ENCODE data around the gene EBF3.

EBF3 gene

DNA sequence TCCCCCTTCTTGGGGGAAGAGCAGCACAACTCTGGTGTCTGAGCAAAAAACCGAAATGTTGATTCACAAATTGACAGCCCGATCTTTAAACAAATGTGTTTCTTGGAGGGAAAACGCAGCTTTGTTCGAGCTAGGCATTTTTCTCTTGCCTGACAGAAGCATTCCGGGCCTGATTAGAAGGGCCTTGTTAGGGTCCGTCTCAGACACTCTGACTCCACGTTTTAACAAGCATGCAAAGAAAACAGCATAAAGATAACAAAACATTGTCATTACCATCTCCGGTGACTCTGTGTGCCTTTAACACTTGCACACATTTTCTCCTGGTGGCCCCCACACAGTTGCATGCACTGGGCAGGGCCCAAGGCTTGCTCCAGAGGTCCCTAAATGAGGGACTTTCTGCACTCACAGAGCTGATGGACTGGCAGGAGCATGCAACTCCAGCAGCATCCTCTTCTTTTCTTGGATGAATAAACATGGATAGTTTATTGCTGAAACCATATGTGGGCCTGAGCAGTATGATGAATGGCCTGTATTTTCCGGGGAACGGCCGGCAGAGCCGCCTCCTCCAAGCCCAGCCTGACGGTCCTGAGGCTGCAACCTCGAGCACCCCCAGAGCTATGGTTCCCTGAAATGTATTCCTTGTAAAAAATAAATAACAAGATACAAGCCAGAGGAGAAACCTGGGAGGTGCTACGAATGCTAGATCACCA lies 50.9 kb downstream of the EBF3 start:
- Mint-ChIP-seq H3K4me3 (no peak overlapping the region), H3K27me3 (no peaks in the 10 kb centered on the region), H3K4me1 (no peaks in the 10 kb centered on the region), H3K9me3 (no peaks in the 10 kb centered on the region), H3K27ac (no peak overlapping the region), H3K36me3 (no peaks in the 10 kb centered on the region)
- CTCF ChIA-PET: no interaction called here
- DNase-seq: no peak

DNA sequence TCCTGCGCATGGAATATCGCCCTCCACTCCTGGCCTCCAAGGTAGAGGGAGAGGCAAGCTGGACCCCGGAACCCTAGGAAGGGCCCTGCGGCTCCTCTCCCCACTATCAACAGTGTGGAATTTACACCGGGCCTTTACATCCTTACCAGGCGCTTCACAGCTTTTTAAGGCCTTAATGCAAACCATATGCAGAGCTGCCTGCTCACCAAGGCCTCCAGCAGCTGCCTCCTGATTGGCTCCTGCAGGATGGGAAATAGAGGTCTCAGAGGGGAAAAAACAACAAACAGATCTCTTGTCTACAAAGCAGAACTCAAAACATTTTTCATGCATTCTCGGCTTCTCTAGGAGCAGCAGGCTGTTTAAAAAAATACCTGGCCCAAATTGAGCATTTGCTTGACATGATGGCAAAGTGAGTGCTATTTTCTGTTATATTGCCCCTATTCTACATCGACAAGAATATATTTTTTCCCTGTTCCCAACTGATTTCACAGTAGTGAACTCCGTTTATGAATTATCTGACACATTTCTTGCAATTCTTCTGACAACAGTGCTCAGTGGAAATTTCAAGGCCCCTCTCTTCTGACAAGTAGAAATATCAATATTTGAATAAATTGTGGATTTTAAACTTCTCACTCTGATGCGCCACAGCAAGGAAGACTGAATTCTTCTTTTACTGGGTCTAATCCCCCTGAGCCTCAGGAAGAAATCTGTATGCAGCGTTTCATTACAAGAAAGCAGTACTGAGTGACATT lies 51.7 kb downstream of the EBF3 start:
- H3K4me1 Mint-ChIP-seq: no peaks in the 10 kb centered on the region
- H3K4me3 Mint-ChIP-seq: no peak overlapping the region
- CTCF ChIA-PET: no interaction called here

DNA sequence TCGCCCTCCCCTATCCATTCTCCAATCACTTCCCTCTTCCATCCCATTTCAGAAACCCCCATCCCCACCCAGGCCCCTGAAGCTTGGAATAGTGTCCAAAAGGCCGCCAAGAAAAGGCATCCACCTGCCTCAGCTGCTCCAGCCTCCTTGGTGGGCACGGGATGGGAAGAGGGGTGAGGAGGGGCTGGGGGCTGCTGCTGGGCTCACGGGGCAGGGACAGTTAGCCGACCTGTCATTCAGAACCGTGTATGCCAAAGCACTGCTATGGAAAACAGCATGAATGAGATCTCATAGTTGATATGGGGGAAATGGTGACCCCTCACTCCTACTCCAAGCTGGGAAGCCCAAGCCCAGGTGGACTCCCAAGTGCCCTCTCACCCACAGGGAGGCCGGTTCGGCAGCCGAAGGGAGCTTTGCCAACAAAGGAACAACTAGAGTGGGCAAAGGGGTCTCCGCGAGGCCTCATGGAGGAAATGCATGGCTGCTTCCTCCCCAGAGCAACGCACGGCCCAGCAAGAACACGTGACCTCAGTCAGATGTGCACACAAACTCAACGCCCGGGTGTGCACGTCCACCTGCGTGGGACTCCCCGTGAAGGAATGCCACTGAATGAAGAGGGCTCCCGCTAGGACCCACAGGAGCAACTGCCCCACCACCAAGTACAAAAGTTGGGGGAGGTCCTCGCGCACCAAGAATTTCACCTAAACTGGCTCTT lies 52.5 kb downstream of the EBF3 start:
- no peak overlapping the region for H3K4me3 Mint-ChIP-seq
- CTCF ChIA-PET: no interaction called here
- no peak overlapping the region for H3K27ac Mint-ChIP-seq
- no peaks in the 10 kb centered on the region for H3K36me3 Mint-ChIP-seq
- no peaks in the 10 kb centered on the region for H3K27me3 Mint-ChIP-seq
- no peak for DNase-seq
- no peaks in the 10 kb centered on the region for H3K9me3 Mint-ChIP-seq
- H3K4me1 Mint-ChIP-seq: no peaks in the 10 kb centered on the region

More for the DNA sequence above, 51.7 kb downstream of the EBF3 start:
- no peak for DNase-seq
- no peaks in the 10 kb centered on the region for H3K9me3 Mint-ChIP-seq
- H3K27me3 Mint-ChIP-seq: no peaks in the 10 kb centered on the region
- no peaks in the 10 kb centered on the region for H3K36me3 Mint-ChIP-seq
- H3K27ac Mint-ChIP-seq: no peak overlapping the region

DNA sequence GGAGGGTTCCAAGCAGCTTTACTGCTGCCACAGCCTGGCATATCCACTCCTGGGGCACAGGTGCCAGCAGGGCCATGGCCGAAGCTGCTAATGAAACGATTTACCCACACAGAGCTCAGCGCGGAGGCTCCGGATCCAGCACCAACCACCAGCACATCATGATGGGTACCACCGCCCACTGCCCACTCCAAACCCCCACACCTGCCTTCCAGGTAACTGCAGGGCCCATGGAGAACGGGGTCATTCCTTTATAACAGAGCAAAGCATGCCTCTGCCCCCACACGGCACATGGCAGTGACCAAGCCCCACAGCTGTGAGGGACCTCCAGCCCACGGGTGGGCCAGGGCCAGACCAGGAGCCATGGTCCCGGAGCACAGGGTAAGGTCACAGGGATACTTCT lies 53.2 kb downstream of the EBF3 start:
- H3K27ac Mint-ChIP-seq: no peak overlapping the region
- no peaks in the 10 kb centered on the region for H3K36me3 Mint-ChIP-seq
- no peaks in the 10 kb centered on the region for H3K4me1 Mint-ChIP-seq
- no peak for DNase-seq
- no peaks in the 10 kb centered on the region for H3K27me3 Mint-ChIP-seq
- H3K9me3 Mint-ChIP-seq: no peaks in the 10 kb centered on the region
- no peak overlapping the region for H3K4me3 Mint-ChIP-seq
- CTCF ChIA-PET: no interaction called here

DNA sequence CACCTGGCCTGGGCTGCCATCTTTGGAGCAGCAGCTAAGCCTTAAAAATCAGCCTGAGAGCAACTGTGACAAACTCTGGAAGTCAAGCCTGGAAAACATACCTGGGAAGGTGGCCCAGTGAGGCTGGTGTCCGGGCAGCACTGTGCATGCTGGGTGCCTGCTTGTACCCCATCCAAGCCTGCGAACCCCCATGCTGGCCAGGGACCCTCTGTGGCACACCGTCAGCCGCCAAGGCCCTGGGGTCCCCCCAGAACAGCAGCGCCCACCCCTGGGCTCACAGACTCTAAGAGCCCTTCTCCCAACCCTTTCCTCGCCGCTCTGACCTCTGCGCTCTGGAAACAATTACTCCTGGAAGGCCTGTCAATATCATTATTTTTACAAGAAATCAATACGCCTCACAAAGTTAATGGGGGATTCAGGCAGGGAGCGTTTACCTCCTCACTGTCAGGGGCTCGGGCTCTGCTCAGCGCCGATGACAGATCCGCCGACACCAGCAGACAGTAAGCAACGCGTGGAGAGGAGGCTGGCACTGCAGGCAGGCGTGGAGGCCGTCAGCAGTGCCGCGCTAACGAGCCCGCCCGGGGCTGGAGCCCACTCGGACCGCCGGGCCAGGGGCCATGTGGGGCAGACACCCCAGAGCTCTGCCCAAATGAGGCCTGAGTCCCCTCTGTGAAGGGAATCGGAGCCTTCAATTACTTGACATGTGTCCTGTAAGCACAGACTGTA lies 54.4 kb downstream of the EBF3 start:
- CTCF ChIA-PET: no interaction called here
- no peaks in the 10 kb centered on the region for H3K4me1 Mint-ChIP-seq

GRCh38 chr10:129909080-129909479 lies 55.0 kb downstream of the EBF3 start:
- Mint-ChIP-seq H3K27me3 (no peaks in the 10 kb centered on the region), H3K4me1 (no peaks in the 10 kb centered on the region), H3K36me3 (no peaks in the 10 kb centered on the region), H3K4me3 (no peak overlapping the region), H3K9me3 (no peaks in the 10 kb centered on the region), H3K27ac (no peak overlapping the region)
- no peak for DNase-seq
- CTCF ChIA-PET: no interaction called here

More for the DNA sequence above, 54.4 kb downstream of the EBF3 start:
- H3K4me3 Mint-ChIP-seq: no peak overlapping the region
- H3K27me3 Mint-ChIP-seq: no peaks in the 10 kb centered on the region
- no peak for DNase-seq
- no peaks in the 10 kb centered on the region for H3K9me3 Mint-ChIP-seq
- no peaks in the 10 kb centered on the region for H3K36me3 Mint-ChIP-seq
- no peak overlapping the region for H3K27ac Mint-ChIP-seq

- no peaks in the 10 kb centered on the region for H3K9me3 Mint-ChIP-seq
- CTCF ChIA-PET: no interaction called here
- H3K4me3 Mint-ChIP-seq: no peak overlapping the region
- no peak overlapping the region for H3K27ac Mint-ChIP-seq
- H3K36me3 Mint-ChIP-seq: no peaks in the 10 kb centered on the region
- DNase-seq: no peak
- no peaks in the 10 kb centered on the region for H3K4me1 Mint-ChIP-seq
- no peaks in the 10 kb centered on the region for H3K27me3 Mint-ChIP-seq
These were observed 55.7 kb downstream of the EBF3 start for GRCh38 chr10:129908406-129908805.

GRCh38 chr10:129905553-129905952 lies 58.5 kb downstream of the EBF3 start:
- H3K4me3 Mint-ChIP-seq: no peak overlapping the region
- H3K9me3 Mint-ChIP-seq: no peaks in the 10 kb centered on the region

DNA sequence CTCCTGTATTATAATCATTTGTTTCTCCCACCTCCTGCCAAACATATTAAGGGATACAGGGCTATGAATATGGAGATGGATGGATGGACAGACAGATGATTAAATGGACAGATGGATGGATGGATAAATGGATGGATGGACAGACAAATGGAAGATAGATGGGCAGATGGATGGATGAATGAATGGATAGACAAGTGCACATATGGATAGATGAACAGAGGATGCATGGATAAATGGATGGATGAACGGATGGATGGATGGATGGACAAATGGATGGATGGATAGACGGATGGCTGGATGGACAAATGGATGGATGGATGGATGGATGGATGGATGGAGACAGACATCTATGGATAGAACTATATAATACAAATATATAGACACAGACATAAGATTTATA lies 59.8 kb downstream of the EBF3 start:
- Mint-ChIP-seq H3K27ac (no peak overlapping the region), H3K9me3 (no peaks in the 10 kb centered on the region), H3K4me1 (no peaks in the 10 kb centered on the region), H3K36me3 (no peaks in the 10 kb centered on the region), H3K27me3 (no peaks in the 10 kb centered on the region), H3K4me3 (no peak overlapping the region)
- no peak for DNase-seq
- CTCF ChIA-PET: no interaction called here

More at GRCh38 chr10:129905553-129905952, 58.5 kb downstream of the EBF3 start:
- H3K4me1 Mint-ChIP-seq: no peaks in the 10 kb centered on the region
- no peak for DNase-seq
- no peaks in the 10 kb centered on the region for H3K36me3 Mint-ChIP-seq
- H3K27me3 Mint-ChIP-seq: no peaks in the 10 kb centered on the region
- CTCF ChIA-PET: no interaction called here
- no peak overlapping the region for H3K27ac Mint-ChIP-seq

DNA sequence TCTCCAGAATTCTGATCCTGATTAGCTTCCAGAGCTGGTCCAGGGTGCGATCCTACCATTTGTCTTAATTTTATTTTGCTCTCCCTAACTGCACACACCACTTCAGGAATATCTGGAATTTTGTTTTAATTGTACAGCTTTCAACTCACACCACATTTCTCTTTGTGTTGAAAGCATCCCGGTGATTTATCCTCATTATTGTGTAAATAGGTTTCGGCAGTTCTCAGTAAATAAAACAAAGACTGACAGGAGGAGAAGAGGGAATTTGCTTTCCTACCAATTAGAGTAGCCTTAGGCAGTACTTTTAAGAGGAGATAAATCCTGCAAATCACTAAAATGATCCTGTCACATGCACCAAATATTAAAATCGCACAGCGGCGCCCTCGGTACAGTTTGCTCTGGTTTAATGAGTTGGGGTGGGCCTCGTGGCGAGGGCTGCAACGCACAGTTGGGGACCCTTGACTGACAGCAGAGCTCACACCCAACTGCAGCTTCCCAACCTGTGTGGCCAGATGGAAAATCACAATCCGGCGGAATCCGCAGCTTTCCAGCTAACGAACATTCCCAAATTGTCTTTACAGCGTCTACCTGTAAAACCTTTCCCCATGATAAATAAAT lies 62.6 kb downstream of the EBF3 start:
- Mint-ChIP-seq H3K9me3 (no peaks in the 10 kb centered on the region), H3K27me3 (peaks cover 10% of the 10 kb centered on the region), H3K4me3 (no peak overlapping the region), H3K27ac (no peak overlapping the region), H3K4me1 (no peaks in the 10 kb centered on the region), H3K36me3 (no peaks in the 10 kb centered on the region)
- no peak for DNase-seq
- CTCF ChIA-PET: no interaction called here

DNA sequence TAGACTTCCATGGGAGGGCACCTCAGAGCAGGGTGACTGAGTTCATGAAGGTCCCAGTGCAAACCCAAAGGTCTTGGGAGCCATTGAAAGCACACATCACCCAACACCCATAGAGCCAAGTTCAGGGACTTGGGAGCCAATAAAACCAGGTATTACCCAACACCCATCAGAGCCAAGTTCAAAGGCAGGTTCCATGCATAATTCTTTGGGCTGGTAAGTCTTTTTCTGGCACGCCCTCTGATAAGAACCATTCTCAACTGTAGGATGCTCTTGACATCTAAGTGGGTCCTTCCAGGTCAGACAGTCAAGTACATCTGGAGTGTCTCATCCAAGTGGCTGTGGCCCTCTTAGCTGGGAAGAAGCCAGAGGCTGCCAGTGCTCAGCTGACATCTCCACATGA lies 63.2 kb downstream of the EBF3 start:
- DNase-seq: no peak
- Mint-ChIP-seq H3K9me3 (no peaks in the 10 kb centered on the region), H3K4me1 (no peaks in the 10 kb centered on the region), H3K27me3 (peaks cover 10% of the 10 kb centered on the region), H3K27ac (no peak overlapping the region), H3K36me3 (no peaks in the 10 kb centered on the region), H3K4me3 (no peak overlapping the region)
- CTCF ChIA-PET: no interaction called here

- DNase-seq: no peak
- Mint-ChIP-seq H3K9me3 (no peaks in the 10 kb centered on the region), H3K36me3 (no peaks in the 10 kb centered on the region), H3K4me1 (no peaks in the 10 kb centered on the region), H3K27me3 (peaks cover 14% of the 10 kb centered on the region), H3K4me3 (no peak overlapping the region), H3K27ac (no peak overlapping the region)
- CTCF ChIA-PET: no interaction called here
These were observed 64.6 kb downstream of the EBF3 start for GRCh38 chr10:129899276-129900130.

GRCh38 chr10:129898706-129899268 lies 65.3 kb downstream of the EBF3 start:
- Mint-ChIP-seq H3K27me3 (peaks cover 17% of the 10 kb centered on the region), H3K27ac (no peak overlapping the region), H3K4me1 (no peaks in the 10 kb centered on the region), H3K4me3 (no peak overlapping the region), H3K36me3 (no peaks in the 10 kb centered on the region), H3K9me3 (no peaks in the 10 kb centered on the region)
- CTCF ChIA-PET: no interaction called here
- no peak for DNase-seq

Data from activated naive CD4-positive, alpha-beta T cell treated with anti-CD3 and anti-CD28 coated beads, Interleukin-2, amount 10 ng/mL, durations not matched to agents 7 days and 5 days (primary cell).